ENCODE measurements around the gene ANKRD29. TPM values are rescaled to one million over a fixed set of nuclear protein-coding genes. Genes with fewer than 3 reads are reported as not detected.

ANKRD29 gene, protein sequence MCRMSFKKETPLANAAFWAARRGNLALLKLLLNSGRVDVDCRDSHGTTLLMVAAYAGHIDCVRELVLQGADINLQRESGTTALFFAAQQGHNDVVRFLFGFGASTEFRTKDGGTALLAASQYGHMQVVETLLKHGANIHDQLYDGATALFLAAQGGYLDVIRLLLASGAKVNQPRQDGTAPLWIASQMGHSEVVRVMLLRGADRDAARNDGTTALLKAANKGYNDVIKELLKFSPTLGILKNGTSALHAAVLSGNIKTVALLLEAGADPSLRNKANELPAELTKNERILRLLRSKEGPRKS
- not detected for total RNA-seq
- polyA plus RNA-seq: 1 to 10 TPM in 1 of 2 donors, under 1 TPM in 1; 0.91 to 1.3 TPM

DNA sequence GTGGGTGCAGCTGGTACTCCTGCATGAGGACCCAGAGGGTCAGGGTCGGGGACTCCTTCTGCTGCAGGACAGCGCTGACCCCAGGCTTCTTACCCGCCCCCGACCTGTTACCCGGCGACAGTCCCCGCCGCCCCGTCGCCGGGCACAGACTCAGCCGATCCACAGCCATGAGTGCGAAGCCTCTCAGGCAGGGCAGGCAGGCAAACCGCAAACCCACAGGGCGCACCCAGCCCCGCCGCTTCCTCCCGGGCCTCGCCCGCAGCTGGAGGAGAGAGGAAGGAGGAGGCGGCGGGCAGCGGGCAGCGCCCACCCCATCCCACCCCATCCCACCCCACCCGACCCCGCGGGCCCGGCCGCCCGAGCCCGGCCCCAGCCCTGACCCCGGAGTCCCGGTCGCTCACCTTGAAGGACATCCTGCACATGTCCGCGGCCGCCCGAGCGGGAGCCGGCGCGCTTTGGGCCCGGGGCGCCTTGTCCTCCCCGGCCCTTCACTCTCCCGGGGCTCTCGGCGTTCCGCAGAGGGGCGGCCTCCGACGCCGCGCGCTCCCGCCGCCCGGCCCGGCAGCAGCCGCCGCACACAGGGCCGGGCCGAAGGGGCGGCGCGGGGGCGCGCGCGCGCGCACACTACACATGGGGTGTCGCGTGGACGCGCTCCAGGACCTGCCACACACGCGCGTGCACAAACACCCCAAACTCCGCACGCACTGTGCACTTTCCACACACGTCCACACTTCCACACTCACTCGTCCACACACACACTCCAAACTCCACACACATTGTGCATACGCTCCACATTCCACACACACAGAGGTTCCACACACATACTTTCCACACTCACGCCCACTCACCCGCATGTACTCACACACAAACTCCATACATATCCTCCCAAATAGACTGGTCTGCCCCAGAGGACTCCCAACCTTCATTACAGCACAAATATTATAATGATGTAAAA lies at the start of gene ANKRD29:
Gene ANKRD29 (minus strand): TSS at position 603 of the 955 bp plus-strand sequence. CDS start 181 bp downstream, at position 422.
- H3K27me3 Mint-ChIP-seq: peaks cover 14 to 15% of the 10 kb centered on the region in 2 donors
- H3K4me1 Mint-ChIP-seq: peaks cover 17 to 39% (median 27%) of the 10 kb centered on the region in 4 donors
- CTCF ChIA-PET (ENCODE audit: partially characterized antibody): interaction anchor here (1.5 to 2.2 kb wide), 2 partner anchors 40 to 41 kb away, joined by 4 to 8 read pairs; no protein-coding TSS in a partner anchor
- H3K36me3 ChIP-seq (ENCODE audit: insufficient read depth, low read length): no peaks in the 10 kb centered on the region
- no peaks in the 10 kb centered on the region for H3K9me3 ChIP-seq (ENCODE audit: control insufficient read depth in 1 of 2, low read length in 2 of 2)
- H3K4me3 Mint-ChIP-seq: peak within 1 kb of the TSS; percentile 85 to 99 (median 92)
- DNase-seq: peak; percentile 46 to 75 (median 59)
- POLR2A ChIA-PET (ENCODE audit: partially characterized antibody): interaction anchor here (0.6 kb wide), 1 partner anchor 418 kb away, joined by 3 read pairs; no protein-coding TSS in a partner anchor
- peak within 1 kb of the TSS; percentile 22 to 51 for H3K4me3 ChIP-seq (ENCODE audit: low read length in 2 of 2)
- peaks cover 26% of the 10 kb centered on the region for H3K4me1 ChIP-seq (ENCODE audit: insufficient read depth, low read length)
- H3K27ac ChIP-seq (ENCODE audit: low read depth, low read length): no peak within 1 kb of the TSS
- no peaks in the 10 kb centered on the region for H3K9me3 Mint-ChIP-seq
- intact Hi-C loops (cut with micrococcal nuclease): loop anchor here (1.0 kb wide), 1 partner anchor 8 kb away; no protein-coding TSS in a partner anchor
- H3K36me3 Mint-ChIP-seq: no peaks in the 10 kb centered on the region
- H3K27me3 ChIP-seq (ENCODE audit: insufficient read depth, low read length): peaks cover 8% of the 10 kb centered on the region
- peak within 1 kb of the TSS in 6 of 7 donors; percentile 18 to 81 (median 70) for H3K27ac Mint-ChIP-seq

DNA sequence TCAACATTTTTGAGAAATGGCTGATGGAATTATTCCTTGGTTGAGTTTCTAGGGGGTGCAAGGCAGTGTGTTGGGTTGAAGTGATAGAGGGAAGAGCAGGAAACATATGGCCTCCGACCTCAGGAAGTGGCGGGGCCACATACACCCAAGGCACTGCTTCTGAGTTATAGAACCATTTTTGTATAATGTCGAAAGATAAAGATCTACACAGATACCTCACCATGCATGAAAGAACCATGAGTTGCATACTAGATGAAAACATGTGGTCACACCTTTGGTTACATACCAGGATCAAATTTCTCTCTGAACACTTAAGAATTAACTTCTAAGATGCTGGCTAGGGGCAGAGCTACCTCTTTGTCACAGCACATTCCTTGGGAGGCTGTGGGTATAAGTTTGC lies 49.7 kb upstream of the ANKRD29 start:
- no peak overlapping the region for H3K4me3 ChIP-seq (ENCODE audit: low read length in 2 of 2)
- Mint-ChIP-seq H3K4me3 (peak overlapping the region in 6 of 8 donors; percentile 9 to 73 (median 28)), H3K9me3 (peaks cover 0 to 7% (median 4%) of the 10 kb centered on the region in 8 donors), H3K36me3 (peaks cover 0 to 3% of the 10 kb centered on the region in 2 donors), H3K4me1 (peaks cover 13 to 17% (median 15%) of the 10 kb centered on the region in 4 donors), H3K27me3 (peaks cover 1 to 5% of the 10 kb centered on the region in 2 donors), H3K27ac (peak overlapping the region in 1 of 7 donors; percentile 5)
- intact Hi-C loops (cut with micrococcal nuclease): no loop called here
- peak in 4 of 5 donors; percentile 45 to 57 (median 49) for DNase-seq
- no peaks in the 10 kb centered on the region for H3K36me3 ChIP-seq (ENCODE audit: insufficient read depth, low read length)
- CTCF ChIA-PET (ENCODE audit: partially characterized antibody): interaction anchor here (2.1 kb wide), 1 partner anchor 10 kb away, joined by 6 read pairs; no protein-coding TSS in a partner anchor
- POLR2A ChIA-PET (ENCODE audit: partially characterized antibody): no interaction called here
- H3K9me3 ChIP-seq (ENCODE audit: control insufficient read depth in 1 of 2, low read length in 2 of 2): no peaks in the 10 kb centered on the region
- no peaks in the 10 kb centered on the region for H3K27me3 ChIP-seq (ENCODE audit: insufficient read depth, low read length)
- no peak overlapping the region for H3K27ac ChIP-seq (ENCODE audit: low read depth, low read length)
- H3K4me1 ChIP-seq (ENCODE audit: insufficient read depth, low read length): peaks cover 14% of the 10 kb centered on the region

DNA sequence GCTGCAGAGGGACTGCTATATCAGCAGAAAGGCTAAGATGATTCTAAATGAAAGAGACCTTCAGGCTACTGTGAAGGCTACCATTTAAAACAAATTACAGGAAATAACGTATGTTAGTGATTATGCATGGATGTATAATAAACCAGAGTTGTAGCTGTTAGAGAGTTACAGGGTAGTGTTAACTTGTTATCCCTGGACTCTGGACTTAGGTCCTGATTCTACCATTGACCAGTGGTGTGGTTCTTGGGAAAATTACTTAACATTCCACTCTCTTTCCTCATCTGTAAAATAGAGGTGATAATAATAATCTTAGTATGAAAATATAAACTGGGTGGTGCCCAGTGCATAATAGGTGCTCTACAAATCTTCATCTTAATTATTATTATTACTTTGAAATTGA lies 48.7 kb upstream of the ANKRD29 start:
- Histone ChIP-seq H3K4me1 (ENCODE audit: insufficient read depth, low read length) (peaks cover 14% of the 10 kb centered on the region), H3K9me3 (ENCODE audit: control insufficient read depth in 1 of 2, low read length in 2 of 2) (peaks cover 0 to 3% of the 10 kb centered on the region in 2 donors), H3K4me3 (ENCODE audit: low read length in 2 of 2) (no peak overlapping the region), H3K27ac (ENCODE audit: low read depth, low read length) (no peak overlapping the region), H3K36me3 (ENCODE audit: insufficient read depth, low read length) (no peaks in the 10 kb centered on the region), H3K27me3 (ENCODE audit: insufficient read depth, low read length) (no peaks in the 10 kb centered on the region)
- intact Hi-C loops (cut with micrococcal nuclease): no loop called here
- Mint-ChIP-seq H3K4me3 (no peak overlapping the region), H3K4me1 (peaks cover 13 to 17% (median 15%) of the 10 kb centered on the region in 4 donors), H3K27me3 (peaks cover 3 to 7% of the 10 kb centered on the region in 2 donors), H3K27ac (no peak overlapping the region), H3K36me3 (peaks cover 3 to 4% of the 10 kb centered on the region in 2 donors), H3K9me3 (peaks cover 0 to 14% (median 9%) of the 10 kb centered on the region in 8 donors)
- DNase-seq: no peak
- CTCF ChIA-PET (ENCODE audit: partially characterized antibody): interaction anchor here (2.1 kb wide), 1 partner anchor 9 kb away, joined by 6 read pairs; no protein-coding TSS in a partner anchor
- POLR2A ChIA-PET (ENCODE audit: partially characterized antibody): no interaction called here

DNA sequence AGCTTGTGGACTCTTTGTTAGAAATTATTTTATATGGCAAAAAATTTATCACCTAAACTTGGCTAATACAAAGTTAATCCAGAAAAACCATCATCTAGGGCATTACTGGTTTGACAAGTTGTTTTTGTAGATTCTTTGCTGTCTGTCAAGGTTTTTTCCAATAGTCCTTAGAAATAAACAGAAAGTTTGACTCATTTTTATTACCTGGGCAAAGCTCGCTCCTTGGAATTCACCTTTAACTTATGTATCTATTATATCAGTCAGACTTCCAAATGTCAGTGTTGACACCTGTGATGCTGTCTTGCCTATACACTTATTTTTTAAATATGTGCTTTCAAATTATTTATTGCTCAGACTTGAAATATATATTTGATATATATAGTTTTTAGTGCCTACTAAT lies 48.2 kb upstream of the ANKRD29 start:
- Histone ChIP-seq H3K27me3 (ENCODE audit: insufficient read depth, low read length) (no peaks in the 10 kb centered on the region), H3K4me3 (ENCODE audit: low read length in 2 of 2) (no peak overlapping the region), H3K4me1 (ENCODE audit: insufficient read depth, low read length) (peaks cover 14% of the 10 kb centered on the region), H3K27ac (ENCODE audit: low read depth, low read length) (no peak overlapping the region), H3K9me3 (ENCODE audit: control insufficient read depth in 1 of 2, low read length in 2 of 2) (peaks cover 0 to 3% of the 10 kb centered on the region in 2 donors), H3K36me3 (ENCODE audit: insufficient read depth, low read length) (no peaks in the 10 kb centered on the region)
- no peak for DNase-seq
- H3K9me3 Mint-ChIP-seq: peaks cover 0 to 17% (median 9%) of the 10 kb centered on the region in 8 donors
- no peak overlapping the region for H3K4me3 Mint-ChIP-seq
- no peak overlapping the region for H3K27ac Mint-ChIP-seq
- CTCF ChIA-PET (ENCODE audit: partially characterized antibody): no interaction called here
- H3K36me3 Mint-ChIP-seq: peaks cover 3 to 4% of the 10 kb centered on the region in 2 donors
- H3K4me1 Mint-ChIP-seq: peaks cover 13 to 17% (median 15%) of the 10 kb centered on the region in 4 donors
- intact Hi-C loops (cut with micrococcal nuclease): no loop called here
- POLR2A ChIA-PET (ENCODE audit: partially characterized antibody): no interaction called here
- H3K27me3 Mint-ChIP-seq: peaks cover 3 to 7% of the 10 kb centered on the region in 2 donors

DNA sequence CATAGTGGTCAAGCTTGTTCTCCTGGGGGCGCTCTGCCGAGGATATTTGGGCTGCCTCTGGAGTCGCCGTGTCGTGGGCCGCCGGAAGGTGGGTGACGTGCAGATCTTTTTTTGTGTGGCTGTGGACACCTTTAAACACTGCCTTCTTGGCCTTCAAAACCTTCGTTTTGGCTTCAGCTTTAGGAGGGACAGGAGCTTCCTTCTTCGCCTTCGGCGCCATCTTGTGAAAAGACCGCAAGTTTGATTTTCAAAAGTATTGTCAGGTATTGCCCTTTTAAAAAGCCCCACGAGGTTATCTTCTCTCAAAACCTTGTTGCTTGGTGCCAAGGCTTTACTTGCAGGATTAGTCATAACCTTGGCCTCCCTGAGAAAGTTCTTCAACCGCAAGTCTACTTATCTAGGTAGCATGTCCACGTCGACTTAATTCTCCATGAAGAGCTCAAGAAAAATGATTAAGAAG lies 47.4 kb upstream of the ANKRD29 start:
- intact Hi-C loops (cut with micrococcal nuclease): no loop called here

DNA sequence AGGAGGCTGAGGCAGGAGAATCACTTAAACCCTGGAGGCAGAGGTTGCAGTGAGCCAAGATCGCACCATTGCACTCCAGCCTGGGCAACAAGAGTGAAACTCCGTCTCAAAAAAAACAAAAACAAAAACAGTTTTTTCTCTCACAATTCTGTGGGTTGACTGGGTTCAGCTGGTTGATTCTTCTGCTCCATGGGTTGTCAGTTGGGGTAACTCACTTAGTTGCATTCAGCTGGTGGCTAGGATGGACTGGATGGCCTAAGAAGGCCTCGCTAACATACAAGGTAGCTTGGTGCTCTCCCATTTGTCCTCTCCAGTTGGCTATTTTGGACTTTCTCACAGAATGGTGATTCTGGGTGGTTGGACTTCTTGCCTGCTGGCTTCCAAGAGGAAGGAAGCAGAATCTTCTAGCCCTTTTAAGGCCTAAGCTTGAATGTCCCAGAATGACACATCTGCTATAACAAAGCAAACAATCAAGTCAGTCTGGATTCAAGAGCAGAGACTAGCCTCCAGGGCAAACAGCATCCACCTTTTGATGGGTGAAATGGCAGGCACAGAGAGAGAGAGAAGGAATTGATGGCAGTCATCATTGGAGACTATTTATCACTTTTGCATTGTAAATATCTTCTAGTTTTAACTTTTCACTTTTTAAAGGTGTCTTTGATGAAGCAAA lies 44.4 kb upstream of the ANKRD29 start:
- Mint-ChIP-seq H3K4me1 (peaks cover under 1 to 3% (median 3%) of the 10 kb centered on the region in 4 donors), H3K4me3 (no peak overlapping the region), H3K27me3 (peaks cover 7 to 22% of the 10 kb centered on the region in 2 donors), H3K9me3 (peaks cover 0 to 17% (median 9%) of the 10 kb centered on the region in 8 donors), H3K36me3 (peaks cover 3 to 4% of the 10 kb centered on the region in 2 donors), H3K27ac (peak overlapping the region in 1 of 7 donors; percentile 25)
- DNase-seq: no peak
- ChIA-PET CTCF (ENCODE audit: partially characterized antibody) (no interaction called here), POLR2A (ENCODE audit: partially characterized antibody) (interaction anchor here (0.5 kb wide), 1 partner anchor 104 kb away, joined by 3 read pairs; no protein-coding TSS in a partner anchor)
- intact Hi-C loops (cut with micrococcal nuclease): no loop called here
- Histone ChIP-seq H3K9me3 (ENCODE audit: control insufficient read depth in 1 of 2, low read length in 2 of 2) (peaks cover 0 to 3% of the 10 kb centered on the region in 2 donors), H3K27me3 (ENCODE audit: insufficient read depth, low read length) (no peaks in the 10 kb centered on the region), H3K36me3 (ENCODE audit: insufficient read depth, low read length) (no peaks in the 10 kb centered on the region), H3K27ac (ENCODE audit: low read depth, low read length) (no peak overlapping the region), H3K4me1 (ENCODE audit: insufficient read depth, low read length) (peaks cover 1% of the 10 kb centered on the region), H3K4me3 (ENCODE audit: low read length in 2 of 2) (no peak overlapping the region)

More for the DNA sequence above, 47.4 kb upstream of the ANKRD29 start:
- H3K27me3 ChIP-seq (ENCODE audit: insufficient read depth, low read length): no peaks in the 10 kb centered on the region
- peaks cover 0 to 3% of the 10 kb centered on the region in 2 donors for H3K9me3 ChIP-seq (ENCODE audit: control insufficient read depth in 1 of 2, low read length in 2 of 2)
- H3K4me3 Mint-ChIP-seq: no peak overlapping the region
- DNase-seq: no peak
- H3K4me1 Mint-ChIP-seq: peaks cover 13 to 17% (median 15%) of the 10 kb centered on the region in 4 donors
- ChIA-PET CTCF (ENCODE audit: partially characterized antibody) (no interaction called here), POLR2A (ENCODE audit: partially characterized antibody) (no interaction called here)
- H3K4me3 ChIP-seq (ENCODE audit: low read length in 2 of 2): no peak overlapping the region
- no peak overlapping the region for H3K27ac ChIP-seq (ENCODE audit: low read depth, low read length)
- H3K27ac Mint-ChIP-seq: no peak overlapping the region
- peaks cover 3 to 4% of the 10 kb centered on the region in 2 donors for H3K36me3 Mint-ChIP-seq
- H3K36me3 ChIP-seq (ENCODE audit: insufficient read depth, low read length): no peaks in the 10 kb centered on the region
- peaks cover 0 to 17% (median 9%) of the 10 kb centered on the region in 8 donors for H3K9me3 Mint-ChIP-seq
- peaks cover 14% of the 10 kb centered on the region for H3K4me1 ChIP-seq (ENCODE audit: insufficient read depth, low read length)
- H3K27me3 Mint-ChIP-seq: peaks cover 3 to 9% of the 10 kb centered on the region in 2 donors

Measured in CD4-positive, alpha-beta memory T cell (primary cell).